ENCODE results near the gene OSBPL6.

The OSBPL6 gene

DNA sequence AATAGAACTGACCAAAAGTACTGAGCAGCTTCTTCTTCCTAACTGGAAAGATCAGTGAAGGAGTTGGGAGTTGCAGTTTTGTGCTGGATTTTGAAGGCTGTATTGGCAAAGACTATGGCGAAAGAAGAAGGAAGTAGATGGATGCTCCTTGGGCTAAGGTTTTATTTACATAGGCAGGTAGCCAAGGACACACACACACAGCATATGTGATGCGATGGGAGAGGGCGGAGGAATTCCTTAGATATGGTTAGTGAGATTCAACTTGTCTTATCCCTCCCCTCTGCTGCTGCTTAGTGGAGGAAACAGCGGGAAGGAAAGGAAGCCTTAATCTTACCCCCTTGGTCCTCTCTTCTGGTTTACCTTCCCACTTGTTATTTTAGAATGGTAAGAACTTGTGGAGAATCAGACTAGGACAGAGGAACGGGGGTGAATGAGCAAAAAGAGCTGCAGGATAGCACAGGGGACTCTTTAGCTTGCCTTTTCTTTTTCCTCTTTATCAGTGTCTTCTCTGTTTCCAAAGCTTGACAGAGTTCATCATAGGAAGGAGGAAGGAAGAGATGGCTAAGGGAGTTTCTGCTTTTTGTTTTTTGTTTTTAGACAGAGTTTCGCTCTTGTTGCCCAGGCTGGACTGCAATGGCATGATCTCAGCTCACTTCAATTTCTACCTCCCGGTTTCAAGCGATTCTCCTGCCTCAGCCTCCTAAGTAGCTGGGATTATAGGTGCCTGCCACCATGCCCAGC is 87.9 kb downstream of the OSBPL6 start:
- no peak for DNase-seq (ENCODE audit: low read depth)
- TF ChIP-seq MYC (IDR thresholded peaks at IDR 0.05; ENCODE audit: low read depth, low read length): no peak
- TF ChIP-seq, protein P1, sequence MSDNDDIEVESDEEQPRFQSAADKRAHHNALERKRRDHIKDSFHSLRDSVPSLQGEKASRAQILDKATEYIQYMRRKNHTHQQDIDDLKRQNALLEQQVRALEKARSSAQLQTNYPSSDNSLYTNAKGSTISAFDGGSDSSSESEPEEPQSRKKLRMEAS (IDR thresholded peaks at IDR 0.05; ENCODE audit: low read depth, low read length): no peak
- TF ChIP-seq, protein P2, sequence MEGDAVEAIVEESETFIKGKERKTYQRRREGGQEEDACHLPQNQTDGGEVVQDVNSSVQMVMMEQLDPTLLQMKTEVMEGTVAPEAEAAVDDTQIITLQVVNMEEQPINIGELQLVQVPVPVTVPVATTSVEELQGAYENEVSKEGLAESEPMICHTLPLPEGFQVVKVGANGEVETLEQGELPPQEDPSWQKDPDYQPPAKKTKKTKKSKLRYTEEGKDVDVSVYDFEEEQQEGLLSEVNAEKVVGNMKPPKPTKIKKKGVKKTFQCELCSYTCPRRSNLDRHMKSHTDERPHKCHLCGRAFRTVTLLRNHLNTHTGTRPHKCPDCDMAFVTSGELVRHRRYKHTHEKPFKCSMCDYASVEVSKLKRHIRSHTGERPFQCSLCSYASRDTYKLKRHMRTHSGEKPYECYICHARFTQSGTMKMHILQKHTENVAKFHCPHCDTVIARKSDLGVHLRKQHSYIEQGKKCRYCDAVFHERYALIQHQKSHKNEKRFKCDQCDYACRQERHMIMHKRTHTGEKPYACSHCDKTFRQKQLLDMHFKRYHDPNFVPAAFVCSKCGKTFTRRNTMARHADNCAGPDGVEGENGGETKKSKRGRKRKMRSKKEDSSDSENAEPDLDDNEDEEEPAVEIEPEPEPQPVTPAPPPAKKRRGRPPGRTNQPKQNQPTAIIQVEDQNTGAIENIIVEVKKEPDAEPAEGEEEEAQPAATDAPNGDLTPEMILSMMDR (IDR thresholded peaks at IDR 0.05; ENCODE audit: low read depth, low read length): no peak
- TF ChIP-seq POLR2A (IDR thresholded peaks at IDR 0.05; ENCODE audit: extremely low read depth, insufficient read length): no peak
- H3K4me3 ChIP-seq (ENCODE audit: low read depth, low read length): no peak overlapping the region

DNA sequence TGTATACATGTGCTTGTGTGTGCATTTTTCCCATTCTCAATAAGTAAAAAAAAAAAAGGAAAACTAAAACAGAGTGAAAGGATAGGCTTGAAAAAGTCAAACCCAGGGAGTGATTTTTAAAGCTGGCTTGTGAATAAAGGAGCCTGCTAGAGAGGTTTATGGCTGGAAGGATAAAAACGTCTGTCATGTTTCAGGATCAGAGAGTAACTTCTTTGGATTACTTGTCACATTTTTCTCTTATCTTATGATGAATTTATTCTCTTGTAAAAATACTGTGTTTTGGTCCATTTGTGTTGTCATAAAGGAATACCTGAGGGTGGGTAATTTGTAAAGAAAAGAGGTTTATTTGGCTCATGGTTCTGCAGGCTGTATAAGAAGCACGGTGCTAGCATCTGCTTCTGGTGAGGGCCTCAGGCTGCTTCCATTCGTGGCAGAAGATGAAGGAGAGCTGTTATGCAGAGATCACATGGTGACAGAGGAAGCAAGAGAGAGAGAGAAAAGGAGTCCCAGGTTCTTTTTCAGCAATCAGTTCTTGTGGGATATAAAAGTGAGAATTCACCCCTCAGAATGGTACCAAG is 89.1 kb downstream of the OSBPL6 start:
- TF ChIP-seq, protein P2 (IDR thresholded peaks at IDR 0.05; ENCODE audit: low read depth, low read length): no peak
- no peak for TF ChIP-seq MYC (IDR thresholded peaks at IDR 0.05; ENCODE audit: low read depth, low read length)
- TF ChIP-seq, protein P1 (IDR thresholded peaks at IDR 0.05; ENCODE audit: low read depth, low read length): no peak
- TF ChIP-seq POLR2A (IDR thresholded peaks at IDR 0.05; ENCODE audit: extremely low read depth, insufficient read length): no peak
- no peak for DNase-seq (ENCODE audit: low read depth)
- no peak overlapping the region for H3K4me3 ChIP-seq (ENCODE audit: low read depth, low read length)

DNA sequence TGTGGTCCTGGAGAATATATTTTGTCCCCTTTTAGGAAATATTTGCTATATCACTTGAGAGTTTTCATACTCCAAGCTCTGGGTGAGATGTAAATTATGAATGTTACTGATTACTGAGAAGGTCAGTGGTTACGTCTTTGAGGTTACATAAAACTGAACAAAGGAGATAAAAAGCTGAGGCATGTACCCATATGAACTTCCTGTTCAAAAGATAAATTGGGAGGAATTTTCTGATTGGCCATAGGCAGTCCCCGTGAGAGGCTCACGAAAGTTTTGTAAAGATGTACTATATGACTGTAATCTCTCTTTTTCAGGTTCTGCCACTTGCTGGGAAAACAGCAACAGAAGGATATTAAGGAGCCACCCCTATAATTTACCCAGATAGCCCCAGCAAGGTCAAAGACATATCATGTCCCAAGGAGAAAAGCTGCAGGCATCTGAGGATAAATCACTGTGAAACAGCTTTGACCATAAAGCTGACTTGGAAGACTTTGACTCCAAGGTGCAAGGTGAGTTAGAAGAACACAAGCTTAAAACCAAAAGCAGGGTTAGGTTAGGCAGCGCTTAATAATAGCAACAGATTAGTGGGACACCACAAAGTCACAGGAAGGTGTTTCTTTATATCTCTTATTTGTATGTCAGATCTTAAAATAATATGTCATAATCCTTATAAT is 90.4 kb downstream of the OSBPL6 start:
- TF ChIP-seq, protein P1 (IDR thresholded peaks at IDR 0.05; ENCODE audit: low read depth, low read length): no peak
- TF ChIP-seq POLR2A (IDR thresholded peaks at IDR 0.05; ENCODE audit: extremely low read depth, insufficient read length) (no peak), MYC (IDR thresholded peaks at IDR 0.05; ENCODE audit: low read depth, low read length) (no peak)
- TF ChIP-seq, protein P2 (IDR thresholded peaks at IDR 0.05; ENCODE audit: low read depth, low read length): no peak
- no peak overlapping the region for H3K4me3 ChIP-seq (ENCODE audit: low read depth, low read length)
- DNase-seq (ENCODE audit: low read depth): no peak

DNA sequence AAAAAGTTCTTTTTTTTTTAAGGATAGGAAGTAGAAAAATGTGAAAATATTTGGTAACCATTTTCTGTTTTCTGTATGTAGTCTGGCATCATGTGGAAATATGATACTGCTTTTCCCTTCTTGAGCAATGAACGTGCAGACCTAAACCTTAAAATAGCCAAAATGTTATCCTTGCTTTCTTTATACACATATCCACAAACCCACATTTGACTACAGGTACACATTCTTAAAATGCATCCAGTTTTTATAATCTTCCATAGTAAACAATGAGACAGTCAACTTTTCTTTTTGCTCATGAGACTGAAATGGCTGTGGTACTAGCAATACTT is 90.9 kb downstream of the OSBPL6 start:
- H3K4me3 ChIP-seq (ENCODE audit: low read depth, low read length): no peak overlapping the region
- no peak for DNase-seq (ENCODE audit: low read depth)
- TF ChIP-seq, protein P2 (IDR thresholded peaks at IDR 0.05; ENCODE audit: low read depth, low read length): no peak

DNA sequence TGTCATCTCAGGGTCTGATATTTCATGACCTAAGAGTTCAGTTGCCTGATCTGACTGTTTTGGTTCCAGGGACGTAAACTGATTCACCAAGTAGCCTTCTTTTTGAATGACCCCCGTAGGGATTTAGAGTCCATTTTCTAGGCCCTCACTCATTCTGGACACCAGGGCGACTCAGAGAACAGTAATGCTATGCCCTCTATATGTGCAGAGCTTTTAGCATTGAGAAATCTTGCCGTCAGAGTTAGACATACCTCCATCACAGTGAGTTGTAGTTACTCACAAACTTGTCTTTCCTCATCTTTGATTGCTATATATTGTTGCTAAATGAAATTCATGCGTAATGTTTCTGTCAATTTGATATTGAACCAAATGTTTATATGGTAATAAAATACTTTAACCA is 92.3 kb downstream of the OSBPL6 start:
- TF ChIP-seq, protein P2 (IDR thresholded peaks at IDR 0.05; ENCODE audit: low read depth, low read length): no peak
- TF ChIP-seq POLR2A (IDR thresholded peaks at IDR 0.05; ENCODE audit: extremely low read depth, insufficient read length) (no peak), MYC (IDR thresholded peaks at IDR 0.05; ENCODE audit: low read depth, low read length) (no peak)
- TF ChIP-seq, protein P1 (IDR thresholded peaks at IDR 0.05; ENCODE audit: low read depth, low read length): no peak
- H3K4me3 ChIP-seq (ENCODE audit: low read depth, low read length): no peak overlapping the region
- DNase-seq (ENCODE audit: low read depth): no peak

Data from NB4 (cell line).